Measurements from ENCODE around the gene PRDX3.
"Not testable (repeated sequence)": the region's sequence is repeated elsewhere in the genome, so short reads cannot be mapped to it uniquely, and the experiment has no call there.

Gene PRDX3

GRCh38 chr10:119197921-119198320, 19.3 kb upstream of the PRDX3 start:
- H3K4me3 ChIP-seq (ENCODE audit: low read depth, low read length): no peak overlapping the region
- TF ChIP-seq CTCF (conservative IDR thresholded peaks at IDR 0.05; ENCODE audit: low read depth, low read length): no peak
- peak; percentile 47 for DNase-seq (ENCODE audit: low read depth)

GRCh38 chr10:119191881-119192280, 13.3 kb upstream of the PRDX3 start:
- H3K4me3 ChIP-seq (ENCODE audit: low read depth, low read length): no peak overlapping the region
- DNase-seq (ENCODE audit: low read depth): no peak
- no peak for TF ChIP-seq CTCF (conservative IDR thresholded peaks at IDR 0.05; ENCODE audit: low read depth, low read length)

GRCh38 chr10:119190954-119191785, 12.6 kb upstream of the PRDX3 start:
- no peak for DNase-seq (ENCODE audit: low read depth)
- no peak overlapping the region for H3K4me3 ChIP-seq (ENCODE audit: low read depth, low read length)
- no peak for TF ChIP-seq CTCF (conservative IDR thresholded peaks at IDR 0.05; ENCODE audit: low read depth, low read length)

- peak; percentile 96 for DNase-seq (ENCODE audit: low read depth)
- H3K4me3 ChIP-seq (ENCODE audit: low read depth, low read length): no peak overlapping the region
- TF ChIP-seq CTCF (conservative IDR thresholded peaks at IDR 0.05; ENCODE audit: low read depth, low read length): no peak
Observed at GRCh38 chr10:119190353-119190752, 11.7 kb upstream of the PRDX3 start.

GRCh38 chr10:119189811-119190282, 11.2 kb upstream of the PRDX3 start:
- TF ChIP-seq CTCF (conservative IDR thresholded peaks at IDR 0.05; ENCODE audit: low read depth, low read length): no peak
- no peak overlapping the region for H3K4me3 ChIP-seq (ENCODE audit: low read depth, low read length)
- DNase-seq (ENCODE audit: low read depth): peak; percentile 94

- no peak for DNase-seq (ENCODE audit: low read depth)
- TF ChIP-seq CTCF (conservative IDR thresholded peaks at IDR 0.05; ENCODE audit: low read depth, low read length): no peak
- H3K4me3 ChIP-seq (ENCODE audit: low read depth, low read length): no peak overlapping the region
Observed at GRCh38 chr10:119183664-119184412, 5.2 kb upstream of the PRDX3 start.

- not testable (repeated sequence) for DNase-seq (ENCODE audit: low read depth); H3K4me3 ChIP-seq (ENCODE audit: low read depth, low read length)
Observed at GRCh38 chr10:119180850-119181400, 2.3 kb upstream of the PRDX3 start.
